Measurements from ENCODE around the gene GTF3C1.

Gene GTF3C1

GRCh38 chr16:27462846-27463682 is 86.6 kb downstream of the GTF3C1 start:
- H3K4me3 ChIP-seq (ENCODE audit: low read depth, low read length): no peak overlapping the region
- DNase-seq (ENCODE audit: low read depth): no peak
- TF ChIP-seq CTCF (IDR thresholded peaks at IDR 0.05; ENCODE audit: control insufficient read depth, extremely low read depth, insufficient read depth): no peak

DNA sequence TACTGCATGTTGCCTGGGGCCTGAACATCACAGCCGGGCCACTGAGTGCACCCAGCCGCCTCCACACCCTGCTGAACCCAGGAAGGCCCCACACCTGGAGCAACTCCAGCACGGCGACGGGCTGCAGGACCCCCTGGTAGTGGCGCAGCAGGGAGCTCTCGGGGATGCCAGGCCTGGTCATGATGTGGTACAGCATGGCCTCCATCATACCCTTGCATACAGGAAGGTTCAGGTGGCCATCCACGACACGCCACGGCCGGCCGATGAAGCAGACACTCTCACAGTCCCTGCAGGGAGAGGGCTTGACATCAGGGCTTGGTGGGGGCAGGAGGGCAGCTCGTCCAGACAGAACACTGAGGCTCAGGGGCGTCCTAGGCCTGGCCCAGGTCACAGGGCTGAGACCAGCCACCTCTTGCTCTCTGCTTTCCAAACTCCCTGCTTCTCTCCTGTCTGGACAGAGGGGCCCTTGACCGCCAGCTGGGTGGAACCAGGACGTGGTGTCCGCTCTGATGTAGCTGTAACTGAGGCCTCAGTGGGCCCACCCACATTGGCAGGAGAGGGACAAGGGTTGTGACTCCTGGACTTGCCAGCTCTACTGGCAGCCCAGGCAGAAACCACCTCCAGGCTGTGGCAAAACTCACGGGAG is 87.4 kb downstream of the GTF3C1 start:
- TF ChIP-seq CTCF (IDR thresholded peaks at IDR 0.05; ENCODE audit: control insufficient read depth, extremely low read depth, insufficient read depth): no peak

GRCh38 chr16:27461483-27462171 is 88.1 kb downstream of the GTF3C1 start:
- no peak for DNase-seq (ENCODE audit: low read depth)
- no peak overlapping the region for H3K4me3 ChIP-seq (ENCODE audit: low read depth, low read length)
- no peak for TF ChIP-seq CTCF (IDR thresholded peaks at IDR 0.05; ENCODE audit: control insufficient read depth, extremely low read depth, insufficient read depth)

More for the DNA sequence above, 87.4 kb downstream of the GTF3C1 start:
- H3K4me3 ChIP-seq (ENCODE audit: low read depth, low read length): no peak overlapping the region
- DNase-seq (ENCODE audit: low read depth): no peak

DNA sequence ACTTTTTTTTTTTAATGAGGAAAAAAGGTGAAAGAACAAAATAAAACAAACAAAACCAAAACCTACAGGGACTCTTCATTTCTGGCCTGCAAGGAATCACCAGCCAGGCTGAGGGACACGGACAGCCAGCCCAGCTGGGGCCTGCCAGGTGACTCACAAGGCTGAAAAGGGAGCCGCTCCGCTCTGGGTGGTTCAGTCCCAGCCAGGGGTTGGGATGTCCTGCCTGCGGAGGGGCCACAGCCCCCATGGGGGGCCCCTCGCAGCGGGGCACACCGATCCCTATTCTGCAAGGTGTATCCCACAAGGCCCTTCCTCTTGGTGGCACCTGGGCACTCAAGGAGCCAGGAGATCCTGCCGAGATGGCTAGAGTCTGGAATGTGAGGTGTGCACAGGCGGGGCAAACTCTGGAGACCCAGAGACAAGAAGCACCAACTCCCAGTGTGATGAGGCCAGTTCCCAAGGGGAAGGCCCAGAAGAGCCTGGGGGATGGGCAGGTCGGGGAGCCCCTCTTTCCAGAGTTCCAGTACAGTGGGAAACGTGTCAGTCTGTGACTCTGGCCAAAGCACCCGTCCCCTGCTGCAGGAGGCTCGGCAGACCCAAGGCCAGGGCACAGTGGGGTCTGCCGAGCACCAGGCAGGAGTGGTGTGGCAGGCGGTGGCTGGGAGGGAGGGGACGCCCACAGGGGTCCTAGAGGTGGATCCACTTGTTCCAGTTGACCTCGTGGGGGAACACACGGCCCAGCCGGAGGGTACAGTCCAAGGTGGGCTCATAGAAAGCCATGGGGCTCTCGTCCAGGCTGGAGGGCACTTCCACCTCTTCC is 88.8 kb downstream of the GTF3C1 start:
- no peak overlapping the region for H3K4me3 ChIP-seq (ENCODE audit: low read depth, low read length)
- no peak for TF ChIP-seq CTCF (IDR thresholded peaks at IDR 0.05; ENCODE audit: control insufficient read depth, extremely low read depth, insufficient read depth)
- DNase-seq (ENCODE audit: low read depth): no peak

GRCh38 chr16:27460213-27460612 is 89.5 kb downstream of the GTF3C1 start:
- no peak overlapping the region for H3K4me3 ChIP-seq (ENCODE audit: low read depth, low read length)
- no peak for TF ChIP-seq CTCF (IDR thresholded peaks at IDR 0.05; ENCODE audit: control insufficient read depth, extremely low read depth, insufficient read depth)
- DNase-seq (ENCODE audit: low read depth): no peak

DNA sequence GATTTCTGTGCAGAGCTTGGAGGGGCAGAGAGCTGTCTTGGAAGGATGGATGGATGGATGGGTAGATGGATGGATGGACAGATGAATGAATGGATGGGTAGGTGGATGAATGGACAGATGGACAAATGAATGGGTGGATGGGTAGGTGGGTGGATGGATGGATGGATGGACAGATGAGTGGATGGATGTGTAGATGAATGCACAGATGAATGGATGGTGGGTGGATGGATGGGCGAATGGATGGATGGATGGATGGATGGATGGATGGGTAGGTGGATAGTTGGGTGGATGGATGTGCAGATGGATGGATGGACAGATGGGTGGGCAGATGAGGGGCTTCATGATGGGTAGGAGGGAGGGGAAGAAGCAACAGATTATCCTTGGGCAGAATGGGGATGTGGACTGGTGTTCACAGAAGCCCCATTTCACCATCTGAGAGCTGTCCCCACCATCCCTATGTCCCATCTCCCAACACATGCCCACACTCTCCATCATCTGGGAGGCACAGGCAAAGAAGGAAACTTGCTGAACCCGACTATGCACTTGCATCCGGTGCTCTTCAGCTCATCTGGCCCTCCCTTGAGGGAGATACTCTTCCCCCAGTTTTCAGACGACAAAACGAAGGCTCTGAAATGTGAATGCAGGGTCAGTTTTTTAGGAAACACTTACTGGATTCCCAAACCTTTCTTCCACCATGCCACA is 90.6 kb downstream of the GTF3C1 start:
- no peak for DNase-seq (ENCODE audit: low read depth)
- TF ChIP-seq CTCF (IDR thresholded peaks at IDR 0.05; ENCODE audit: control insufficient read depth, extremely low read depth, insufficient read depth): no peak
- no peak overlapping the region for H3K4me3 ChIP-seq (ENCODE audit: low read depth, low read length)

Measured in LNCaP clone FGC (cell line).